Stimulated activated CD4-positive, alpha-beta T cell treated with anti-CD3 and anti-CD28 coated beads, Interleukin-12 subunit alpha, Interleukin-12 subunit beta, amount 100 ng/mL, for 24 hours (primary cell): ENCODE data around the gene ACVR1B.
"Not testable (repeated sequence)": the region's sequence is repeated elsewhere in the genome, so short reads cannot be mapped to it uniquely, and the experiment has no call there.

Experiments
- DNase-seq, 2 experiments: peaks; one replicate each; pipeline ENCODE4 v3.0.0-alpha.2; 2020; ENCODE audit warnings: low read depth in 2 of 2

The ACVR1B gene

DNA sequence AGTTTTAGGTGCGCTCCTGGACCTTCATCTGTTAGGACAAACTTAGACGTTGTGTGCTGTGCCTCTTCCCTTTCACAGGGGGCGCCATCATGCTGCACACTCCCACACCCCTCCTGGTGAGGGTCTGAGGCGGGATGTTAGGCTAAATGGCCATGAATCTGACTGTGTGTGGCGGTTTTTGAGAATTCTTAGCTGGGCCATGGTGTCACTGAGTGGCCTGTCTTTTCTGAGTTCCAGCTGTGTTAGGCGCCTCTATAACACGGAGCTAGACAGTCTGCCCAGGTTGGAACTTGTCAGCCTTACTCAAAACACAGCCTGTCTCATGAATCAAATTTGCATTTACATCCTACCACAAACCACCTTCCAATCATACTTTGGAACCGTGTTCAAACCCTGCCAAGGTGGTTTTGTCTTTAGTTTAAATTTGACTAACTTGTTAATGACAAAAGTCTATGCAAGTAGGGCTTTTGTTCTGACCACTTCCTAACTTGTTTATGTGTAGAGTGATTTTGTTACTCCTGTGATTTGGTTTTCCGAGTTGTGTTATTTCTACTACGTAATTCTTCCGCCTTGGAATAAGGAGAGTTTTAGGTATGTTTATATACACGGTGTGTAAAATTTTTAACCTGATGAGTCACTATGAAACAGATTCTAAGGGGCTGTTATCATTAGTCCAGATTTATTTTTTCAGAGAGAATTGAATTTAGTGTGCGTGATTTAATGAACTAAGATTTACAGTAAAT is 19.6 kb downstream of the ACVR1B start:
- DNase-seq = peak in 1 of 2 experiments; percentile 42

DNA sequence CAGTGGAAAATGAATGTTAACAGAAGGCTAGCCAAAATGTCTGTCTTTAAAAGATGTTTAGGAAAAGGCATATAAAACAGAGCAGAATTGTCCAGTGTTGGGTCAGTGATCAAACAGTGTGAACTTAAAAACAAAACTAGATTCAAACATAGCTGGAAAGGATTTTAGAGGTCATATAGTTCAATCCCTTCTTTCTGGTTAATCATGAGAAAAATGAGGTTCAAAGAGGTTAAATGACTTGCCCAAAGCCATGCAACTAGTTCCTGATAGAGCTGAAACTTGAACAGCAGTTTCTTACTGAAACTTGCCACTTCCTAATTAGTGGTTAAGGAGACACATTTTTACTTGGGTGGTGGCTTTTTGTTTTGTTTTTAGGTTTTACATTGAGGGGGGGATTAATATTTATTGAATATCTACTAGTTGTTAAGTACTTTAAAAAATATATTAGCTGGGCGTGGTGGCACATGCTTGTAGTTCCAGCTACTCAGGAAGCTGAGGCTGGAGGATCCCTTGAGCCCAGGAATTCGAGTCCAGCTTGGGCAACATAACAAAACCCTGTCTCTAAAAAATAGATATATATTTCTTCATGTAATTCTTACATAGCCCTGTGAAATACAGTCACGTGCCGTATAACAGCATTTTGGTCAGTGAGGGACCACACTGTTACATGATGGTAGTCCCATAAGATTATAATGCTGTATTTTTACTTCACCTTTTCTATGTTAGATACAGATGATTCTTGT is 20.4 kb downstream of the ACVR1B start:
- DNase-seq = no peak

- no peak for DNase-seq
Measured at GRCh38 chr12:51972422-51972812, 20.9 kb downstream of the ACVR1B start.

GRCh38 chr12:51972849-51973273 is 21.4 kb downstream of the ACVR1B start:
- peak in 1 of 2 experiments; percentile 66 for DNase-seq

- DNase-seq = no peak
Measured at GRCh38 chr12:51973560-51973959, 22.1 kb downstream of the ACVR1B start.

DNA sequence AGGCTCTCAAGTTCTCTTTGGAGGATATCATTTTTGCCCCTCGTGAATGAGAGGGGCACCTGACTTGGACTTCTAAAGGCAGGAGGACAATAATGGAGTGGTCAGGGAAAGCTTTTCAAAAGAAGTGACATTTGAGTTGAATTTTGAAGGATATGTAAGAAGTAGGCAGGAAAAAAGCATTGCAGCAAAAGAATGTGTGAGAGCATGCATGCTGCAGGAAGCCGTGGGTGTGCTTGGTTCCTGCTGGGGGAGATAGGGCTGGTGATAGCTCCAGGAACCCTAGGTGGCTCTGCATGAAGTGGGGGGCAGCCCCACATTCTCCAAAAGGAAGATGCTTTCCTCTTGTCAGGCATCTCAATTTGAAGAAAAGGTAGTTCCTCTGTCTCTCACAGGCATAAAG is 23.1 kb downstream of the ACVR1B start:
- DNase-seq = no peak

GRCh38 chr12:51975196-51975595 is 23.7 kb downstream of the ACVR1B start:
- DNase-seq = no peak

DNA sequence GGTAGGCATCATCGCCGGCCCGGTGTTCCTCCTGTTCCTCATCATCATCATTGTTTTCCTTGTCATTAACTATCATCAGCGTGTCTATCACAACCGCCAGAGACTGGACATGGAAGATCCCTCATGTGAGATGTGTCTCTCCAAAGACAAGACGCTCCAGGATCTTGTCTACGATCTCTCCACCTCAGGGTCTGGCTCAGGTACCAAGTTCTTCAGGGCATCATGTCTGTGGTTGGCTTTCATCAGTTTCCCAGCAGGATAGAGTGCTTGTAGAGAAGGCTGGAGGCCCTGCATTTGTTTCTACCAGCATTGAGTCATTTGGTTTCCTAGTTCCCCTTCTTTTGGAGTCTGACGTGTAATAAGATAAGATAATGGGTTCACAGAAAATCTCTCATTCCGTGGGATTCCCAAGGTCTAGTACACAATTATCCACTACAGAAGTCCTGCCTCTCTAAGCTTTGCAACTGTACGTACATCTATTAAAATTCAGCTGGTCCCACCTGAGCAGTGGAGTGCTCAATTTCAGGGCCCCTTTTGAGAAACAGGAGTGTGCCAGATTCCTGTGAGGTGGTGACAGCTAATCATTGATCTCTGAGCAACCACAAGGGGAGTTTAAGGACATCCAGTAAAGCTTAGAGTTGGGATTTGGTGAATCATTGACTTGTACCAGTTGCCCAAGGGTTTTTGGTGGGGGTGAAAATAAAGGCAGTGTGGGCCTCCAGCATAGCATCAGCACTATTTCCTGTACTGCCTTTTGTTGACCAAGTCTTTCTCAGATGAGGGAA is 25.1 kb downstream of the ACVR1B start:
- no peak for DNase-seq

GRCh38 chr12:51977320-51977753 is 25.8 kb downstream of the ACVR1B start:
- DNase-seq = no peak

DNA sequence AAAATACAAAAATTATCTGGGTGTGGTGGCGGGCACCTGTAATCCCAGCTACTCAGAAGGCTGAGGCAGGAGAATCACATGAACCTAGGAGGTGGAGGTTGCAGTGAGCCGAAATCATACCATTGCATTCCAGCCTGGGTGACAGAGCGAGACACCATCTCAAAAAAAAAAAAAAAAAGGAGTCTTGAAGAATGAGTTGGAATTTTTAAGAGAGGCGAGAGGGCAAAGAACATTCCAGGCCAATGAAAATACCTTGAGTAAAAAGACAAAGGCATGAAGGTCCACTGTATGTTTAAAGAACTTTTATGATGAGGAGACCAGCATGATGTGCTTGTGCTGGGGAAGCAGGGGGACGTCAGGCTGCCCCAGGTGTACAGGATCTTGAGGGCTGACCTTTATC is 27.8 kb downstream of the ACVR1B start:
- not testable (repeated sequence) for DNase-seq

DNA sequence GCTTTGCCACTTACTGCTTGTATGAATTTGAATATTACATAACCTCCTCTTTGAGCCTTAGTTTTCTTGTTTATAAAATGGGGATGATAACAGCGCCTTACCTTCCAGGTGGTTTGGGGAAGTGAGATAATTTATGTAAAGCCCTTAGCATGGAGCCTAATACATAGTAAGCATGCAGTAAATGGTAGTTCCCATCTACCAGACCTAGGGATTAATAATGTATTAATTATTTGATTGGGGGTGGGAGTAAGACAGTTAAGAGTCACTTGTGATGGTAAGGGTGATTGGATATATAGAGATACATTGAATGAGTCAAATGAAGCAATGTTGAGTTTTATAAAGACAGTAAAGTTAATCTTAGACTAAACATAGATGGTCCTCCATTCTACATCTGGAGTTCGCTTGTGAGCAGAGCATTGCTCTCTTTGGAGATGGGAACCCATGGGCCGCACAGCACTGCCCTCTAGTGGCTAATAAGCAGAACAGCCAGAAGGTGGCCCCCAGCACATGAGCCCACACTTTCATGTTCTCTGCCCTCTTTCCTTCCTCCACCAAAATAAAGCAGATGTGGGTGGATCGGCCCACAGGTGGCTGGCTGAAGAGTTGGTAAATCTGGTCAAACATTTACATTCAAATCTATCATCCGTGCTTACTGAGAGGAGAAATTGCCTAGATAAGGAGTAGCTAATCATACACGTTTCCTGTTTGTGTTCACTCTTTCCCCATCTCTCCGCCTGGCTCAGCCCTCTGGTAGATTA is 28.7 kb downstream of the ACVR1B start:
- DNase-seq = peak; percentile 42 to 52

- DNase-seq = no peak
Measured at GRCh38 chr12:51980809-51981127, 29.3 kb downstream of the ACVR1B start.

- no peak for DNase-seq
Measured at GRCh38 chr12:51984657-51985056, 33.2 kb downstream of the ACVR1B start.

GRCh38 chr12:51985154-51985835 is 33.8 kb downstream of the ACVR1B start:
- no peak for DNase-seq

- DNase-seq = no peak
Measured at GRCh38 chr12:51986834-51987233, 35.3 kb downstream of the ACVR1B start.

DNA sequence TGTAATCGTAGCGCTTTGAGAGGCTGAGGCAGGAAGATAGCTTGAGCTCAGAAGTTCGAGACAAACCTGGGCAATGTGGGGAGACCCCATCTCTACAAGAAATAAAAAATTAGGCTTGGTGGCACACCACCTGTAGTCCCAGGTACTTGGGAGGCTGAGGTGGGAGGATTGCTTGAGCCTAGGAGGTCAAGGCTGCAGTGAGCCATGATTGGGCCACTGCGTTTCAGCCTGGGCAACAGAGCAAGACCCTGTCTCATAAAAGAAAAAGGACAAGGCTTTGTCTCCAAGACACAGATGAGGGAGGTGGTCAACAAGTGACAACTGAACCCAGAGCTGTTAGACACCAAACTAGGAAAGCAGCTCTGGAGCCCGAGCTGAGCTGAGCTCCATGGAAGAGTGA is 40.7 kb downstream of the ACVR1B start:
- no peak for DNase-seq

DNA sequence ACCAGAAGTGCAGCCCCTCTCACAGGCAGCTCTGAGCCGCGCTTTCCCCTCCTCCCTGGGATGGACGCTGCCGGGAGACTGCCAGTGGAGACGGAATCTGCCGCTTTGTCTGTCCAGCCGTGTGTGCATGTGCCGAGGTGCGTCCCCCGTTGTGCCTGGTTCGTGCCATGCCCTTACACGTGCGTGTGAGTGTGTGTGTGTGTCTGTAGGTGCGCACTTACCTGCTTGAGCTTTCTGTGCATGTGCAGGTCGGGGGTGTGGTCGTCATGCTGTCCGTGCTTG is 43.0 kb downstream of the ACVR1B start:
- no peak for DNase-seq

GRCh38 chr12:51994959-51995358 is 43.5 kb downstream of the ACVR1B start:
- DNase-seq = no peak

DNA sequence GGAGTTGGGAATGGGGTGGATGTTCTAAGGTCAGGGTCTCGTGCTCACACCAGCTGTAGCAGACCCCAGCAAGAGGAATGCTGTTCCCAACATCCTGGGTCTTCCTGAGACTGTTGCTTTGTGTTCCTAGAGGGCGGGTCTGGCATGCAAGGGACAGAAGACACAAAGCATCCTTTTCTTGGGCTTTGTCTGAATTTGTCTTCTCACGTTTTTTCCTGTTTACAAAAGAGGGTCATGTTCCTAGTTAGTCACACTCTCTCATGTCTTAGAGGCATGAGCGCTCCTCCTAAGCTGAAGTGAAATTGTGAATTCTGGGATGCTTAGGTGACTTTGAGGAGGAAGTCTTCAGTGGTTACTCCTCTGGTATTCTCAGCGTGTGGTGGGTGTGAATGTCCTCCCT is 45.6 kb downstream of the ACVR1B start:
- DNase-seq = no peak

GRCh38 chr12:52003016-52003550 is 51.6 kb downstream of the ACVR1B start:
- no peak for DNase-seq

DNA sequence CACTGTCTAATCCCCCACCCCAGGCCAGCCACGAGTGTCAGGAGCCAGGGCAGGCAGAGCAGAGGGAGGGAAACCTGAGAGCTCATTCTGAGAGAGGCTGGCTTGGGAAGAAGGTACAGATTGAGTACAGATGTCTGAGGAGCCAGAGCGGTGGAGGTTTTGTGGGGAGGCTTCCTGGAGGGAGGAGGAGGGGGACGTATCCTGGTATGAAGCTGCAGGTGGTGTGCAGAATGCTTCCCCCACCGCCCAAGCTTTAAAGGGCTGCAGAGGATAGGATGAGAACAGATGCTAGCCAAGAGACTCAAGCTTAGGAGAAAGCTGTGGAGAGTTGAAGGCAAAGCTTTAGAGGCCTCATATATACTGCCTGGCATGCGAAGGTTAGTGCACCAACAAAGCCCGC is 52.1 kb downstream of the ACVR1B start:
- DNase-seq = no peak
